Esophagus squamous epithelium (tissue), 4 donors: Measurements from ENCODE around the gene HNF1B.

ENCODE experiments used
- POLR2A ChIP-seq, 4 donors: fragments of 450-650 bp; IDR thresholded peaks; one replicate each; pipeline ENCODE4 v1.6.1; 2017; ENCODE audit warnings: antibody characterized with exemption in 4 of 4, mild to moderate bottlenecking in 4 of 4, moderate library complexity in 3 of 4
- TF ChIP-seq, protein P1 (sequence below), 6 experiments: fragments of 450-650 bp in 4 of 6; fragments of 200-600 bp in 2 of 6; sonication (generic) in 2 of 6; IDR thresholded peaks; one replicate each; pipeline ENCODE4 v1.5.1; 2016 to 2019; ENCODE audit warnings: antibody characterized with exemption in 6 of 6, mild to moderate bottlenecking in 4 of 6, moderate library complexity in 4 of 6

DNA sequence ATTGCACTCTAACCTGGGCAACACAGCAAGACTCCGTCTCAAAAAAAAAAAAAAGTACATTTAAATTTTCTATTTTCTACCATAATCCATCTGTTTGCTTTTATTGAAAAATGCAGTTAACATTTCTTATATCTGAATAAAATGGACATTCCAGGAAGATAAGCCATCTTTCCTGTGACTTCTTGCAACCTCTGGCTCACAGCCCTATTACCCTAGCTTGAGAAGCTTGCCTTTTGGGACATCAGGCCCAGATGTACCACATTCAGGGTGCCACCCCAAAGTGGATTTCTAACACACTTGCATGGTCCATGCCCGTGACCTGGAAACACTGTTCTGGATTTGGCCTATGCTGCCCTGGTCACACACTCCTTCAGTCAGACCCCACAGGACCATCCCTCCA, 71.5 kb downstream of the HNF1B start:
- TF ChIP-seq, protein P1, sequence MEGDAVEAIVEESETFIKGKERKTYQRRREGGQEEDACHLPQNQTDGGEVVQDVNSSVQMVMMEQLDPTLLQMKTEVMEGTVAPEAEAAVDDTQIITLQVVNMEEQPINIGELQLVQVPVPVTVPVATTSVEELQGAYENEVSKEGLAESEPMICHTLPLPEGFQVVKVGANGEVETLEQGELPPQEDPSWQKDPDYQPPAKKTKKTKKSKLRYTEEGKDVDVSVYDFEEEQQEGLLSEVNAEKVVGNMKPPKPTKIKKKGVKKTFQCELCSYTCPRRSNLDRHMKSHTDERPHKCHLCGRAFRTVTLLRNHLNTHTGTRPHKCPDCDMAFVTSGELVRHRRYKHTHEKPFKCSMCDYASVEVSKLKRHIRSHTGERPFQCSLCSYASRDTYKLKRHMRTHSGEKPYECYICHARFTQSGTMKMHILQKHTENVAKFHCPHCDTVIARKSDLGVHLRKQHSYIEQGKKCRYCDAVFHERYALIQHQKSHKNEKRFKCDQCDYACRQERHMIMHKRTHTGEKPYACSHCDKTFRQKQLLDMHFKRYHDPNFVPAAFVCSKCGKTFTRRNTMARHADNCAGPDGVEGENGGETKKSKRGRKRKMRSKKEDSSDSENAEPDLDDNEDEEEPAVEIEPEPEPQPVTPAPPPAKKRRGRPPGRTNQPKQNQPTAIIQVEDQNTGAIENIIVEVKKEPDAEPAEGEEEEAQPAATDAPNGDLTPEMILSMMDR (IDR thresholded peaks at IDR 0.05) = no peak
- no peak for TF ChIP-seq POLR2A (IDR thresholded peaks at IDR 0.05)
